UCSD-AML1 (cell line): Measurements from ENCODE around the gene POFUT1.
A peak's percentile ranks its signal among the peaks of the same experiment; 100 is the strongest.
"Not testable (repeated sequence)": the region's sequence is repeated elsewhere in the genome, so short reads cannot be mapped to it uniquely, and the experiment has no call there.

Experiments used
- DNase-seq: peaks from one replicate; lab custom pipeline; 2025; ENCODE audit not compliant: unreplicated experiment; lab: John Stamatoyannopoulos, UW

Gene POFUT1

DNA sequence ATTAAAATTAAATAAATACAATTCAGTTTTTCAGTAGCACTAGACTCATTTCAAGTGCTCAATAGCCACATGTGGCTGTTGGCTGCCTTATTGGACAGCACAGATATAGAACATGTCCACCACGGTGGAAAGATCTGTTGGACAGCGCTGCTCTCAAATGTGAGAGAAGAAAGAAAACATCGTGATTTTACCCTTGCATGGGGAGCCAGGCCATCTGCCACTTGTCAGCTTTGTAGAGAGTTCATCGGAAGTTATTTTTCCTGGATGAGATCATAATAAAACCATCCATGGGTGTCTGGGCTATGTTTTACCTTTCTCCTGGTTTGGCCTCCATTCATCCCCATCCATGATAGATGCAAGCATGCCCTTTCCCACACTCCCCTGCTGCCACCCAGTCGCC lies 63.9 kb downstream of the POFUT1 start:
- DNase-seq = no peak

DNA sequence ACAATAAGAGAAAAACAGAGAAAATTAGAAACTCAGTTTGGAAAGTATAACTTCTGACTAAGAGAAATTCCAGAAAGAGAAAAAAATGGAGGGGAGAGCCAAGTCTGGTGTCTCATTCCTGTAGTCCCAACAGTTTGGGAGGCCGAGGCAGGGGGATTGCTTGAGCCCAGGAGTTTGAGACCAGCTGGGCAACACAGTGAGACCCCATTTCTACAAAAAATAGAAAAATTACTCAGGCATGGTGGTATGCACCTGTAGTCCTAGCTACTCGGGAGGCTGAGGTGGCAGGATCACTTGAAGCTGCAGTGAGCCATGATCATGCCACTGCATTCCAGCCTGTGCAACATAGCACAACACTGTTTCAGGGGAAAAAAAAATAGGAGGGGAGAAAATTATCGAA lies 66.7 kb downstream of the POFUT1 start:
- DNase-seq = no peak

DNA sequence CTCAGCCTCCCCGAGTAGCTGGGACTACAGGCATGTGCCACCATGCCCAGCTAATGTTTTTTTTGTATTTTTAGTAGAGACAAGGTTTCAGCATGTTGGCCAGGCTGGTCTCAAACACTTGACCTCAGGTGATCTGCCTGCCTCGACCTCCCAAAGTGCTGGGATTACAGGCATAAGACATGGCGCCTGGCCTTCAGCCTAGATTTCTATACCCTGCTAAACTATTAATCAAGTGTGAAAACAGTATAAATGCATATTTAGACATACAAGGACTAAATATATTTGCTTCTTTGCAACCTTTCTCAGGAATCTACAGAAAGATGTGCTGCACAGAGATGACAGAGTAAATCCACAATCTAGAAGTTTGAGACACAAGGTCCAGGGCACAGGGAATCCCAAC lies 67.5 kb downstream of the POFUT1 start:
- not testable (repeated sequence) for DNase-seq

DNA sequence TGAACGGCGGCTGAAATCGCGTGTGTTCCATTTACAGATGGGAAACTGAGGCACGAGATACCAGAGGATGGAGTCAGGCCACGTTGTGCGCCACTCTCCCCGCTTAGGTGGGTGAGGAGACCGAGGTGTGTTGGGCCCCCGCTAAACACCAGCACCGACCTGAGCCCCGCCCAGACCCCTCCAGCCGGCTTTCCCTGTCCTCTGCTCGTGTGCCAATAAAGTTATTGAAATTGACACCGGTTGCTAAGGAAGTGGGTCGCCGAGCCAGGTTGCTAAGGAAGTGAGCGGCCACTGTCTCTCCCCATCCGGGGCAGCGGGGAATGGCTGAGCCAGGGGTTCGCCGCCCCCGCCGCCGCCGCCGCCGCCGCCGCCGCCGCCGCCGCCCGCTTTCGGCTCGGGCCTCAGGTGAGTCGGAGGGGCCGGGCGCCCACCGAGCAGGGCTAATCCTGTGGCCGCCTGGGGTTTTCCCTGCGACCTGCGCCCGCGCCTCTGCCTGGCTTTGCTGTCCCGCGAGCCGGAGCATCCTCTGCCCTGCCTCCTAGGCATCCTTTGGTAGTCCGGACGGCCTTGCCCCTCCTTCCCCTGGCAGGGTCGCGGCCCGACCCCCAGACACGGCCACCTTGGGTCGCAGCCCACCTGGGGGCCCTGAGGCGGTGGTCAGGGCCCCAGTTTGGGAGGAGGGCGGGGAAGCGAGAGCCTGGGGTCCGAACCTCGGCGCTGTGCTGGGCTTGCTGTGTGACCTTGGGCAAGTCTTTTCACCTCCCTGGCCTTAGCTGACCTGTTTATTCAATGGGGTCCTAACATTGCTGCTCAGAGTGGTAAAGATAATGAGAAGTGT lies 69.9 kb downstream of the POFUT1 start, which contains the start of gene KIF3B:
TSS of gene KIF3B (plus strand) at position 291 of the 838 bp plus-strand sequence. CDS start 32,127 bp downstream, outside the sequence.
- DNase-seq = peak; percentile 74

DNA sequence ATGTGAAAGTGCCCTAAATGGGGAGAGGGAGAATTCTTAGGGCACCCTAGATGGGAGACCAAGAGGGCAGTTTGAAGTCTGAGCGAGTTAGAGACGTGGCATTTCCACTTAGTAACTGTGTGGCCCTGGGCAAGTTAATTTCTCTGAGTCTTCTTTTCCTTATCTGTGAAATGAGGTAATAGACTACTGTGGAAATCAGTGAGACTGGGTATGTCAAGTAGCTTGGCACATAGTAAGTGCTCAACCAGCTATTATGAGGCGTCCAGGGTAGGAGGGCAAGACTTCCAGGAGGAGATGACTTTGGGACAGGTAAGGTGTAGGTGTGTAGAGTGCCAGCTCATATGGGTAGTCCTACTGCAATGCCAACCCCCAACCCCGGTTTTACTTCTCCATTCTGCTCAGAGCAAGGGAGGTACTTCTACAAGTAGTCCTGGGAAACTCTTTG lies 70.5 kb downstream of the POFUT1 start:
- no peak for DNase-seq

DNA sequence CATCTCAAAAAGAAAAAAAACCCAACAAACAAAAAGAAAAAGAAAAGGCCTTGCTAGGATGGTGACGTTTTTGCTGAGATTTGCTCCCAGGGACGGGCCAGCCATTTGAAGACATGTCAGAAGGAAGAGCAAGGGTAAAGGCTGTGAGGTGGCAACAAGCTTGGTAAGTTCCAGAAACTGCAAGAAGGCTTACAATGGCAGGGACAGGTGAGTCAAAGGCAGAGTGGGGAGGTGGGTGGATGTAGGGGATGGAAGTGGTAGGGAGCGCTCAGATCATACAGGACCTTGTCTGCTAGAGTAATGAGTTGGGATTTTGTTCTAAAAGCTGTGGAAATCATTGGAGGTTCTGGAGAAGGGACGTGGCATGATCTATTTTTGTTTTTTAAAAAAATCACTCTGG lies 74.0 kb downstream of the POFUT1 start:
- no peak for DNase-seq

DNA sequence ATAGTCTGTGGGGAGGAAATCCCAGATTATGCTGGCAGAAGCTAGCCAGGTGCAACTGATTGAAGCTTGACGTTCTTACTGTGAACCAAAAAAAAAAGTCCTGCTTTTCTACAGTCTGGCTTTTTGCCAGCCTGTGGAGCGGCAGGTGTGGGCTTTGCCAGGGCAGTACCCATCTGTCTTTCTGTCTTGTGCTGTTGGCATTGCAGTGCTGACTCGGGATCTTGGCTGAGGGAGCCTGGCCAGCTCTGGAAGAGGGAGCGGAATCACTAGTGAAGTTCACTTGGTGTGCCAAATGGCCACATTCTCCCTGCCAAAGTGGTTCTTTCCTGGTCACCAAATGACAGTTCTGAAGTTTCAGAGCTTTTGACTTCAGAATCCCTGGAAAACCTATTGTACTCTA lies 74.8 kb downstream of the POFUT1 start:
- DNase-seq = no peak

DNA sequence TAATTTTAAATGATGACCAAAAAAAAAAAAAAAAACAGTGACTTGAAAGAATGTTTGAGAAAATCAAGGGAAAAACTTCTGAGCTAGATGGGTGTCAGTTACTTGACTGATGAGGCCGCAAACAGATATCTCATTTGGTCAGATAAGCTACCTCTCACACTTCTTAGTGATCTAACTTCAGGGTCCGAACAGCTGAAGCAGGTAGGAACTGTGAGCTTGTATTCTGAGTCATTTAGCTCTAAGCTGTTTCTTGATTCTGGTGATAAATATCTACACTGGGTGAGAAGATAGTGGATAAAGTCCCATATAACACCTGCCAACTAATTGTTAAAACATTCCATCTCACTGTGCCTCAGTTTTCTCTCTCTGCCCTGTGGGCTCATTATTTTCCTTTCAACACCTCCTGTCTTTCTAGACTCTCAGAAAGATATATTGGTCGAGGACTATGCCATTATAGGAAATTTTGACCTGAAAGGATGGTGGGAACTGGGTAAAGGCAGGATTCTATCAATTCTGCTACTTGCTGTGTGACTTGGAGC lies 77.5 kb downstream of the POFUT1 start:
- DNase-seq = no peak

DNA sequence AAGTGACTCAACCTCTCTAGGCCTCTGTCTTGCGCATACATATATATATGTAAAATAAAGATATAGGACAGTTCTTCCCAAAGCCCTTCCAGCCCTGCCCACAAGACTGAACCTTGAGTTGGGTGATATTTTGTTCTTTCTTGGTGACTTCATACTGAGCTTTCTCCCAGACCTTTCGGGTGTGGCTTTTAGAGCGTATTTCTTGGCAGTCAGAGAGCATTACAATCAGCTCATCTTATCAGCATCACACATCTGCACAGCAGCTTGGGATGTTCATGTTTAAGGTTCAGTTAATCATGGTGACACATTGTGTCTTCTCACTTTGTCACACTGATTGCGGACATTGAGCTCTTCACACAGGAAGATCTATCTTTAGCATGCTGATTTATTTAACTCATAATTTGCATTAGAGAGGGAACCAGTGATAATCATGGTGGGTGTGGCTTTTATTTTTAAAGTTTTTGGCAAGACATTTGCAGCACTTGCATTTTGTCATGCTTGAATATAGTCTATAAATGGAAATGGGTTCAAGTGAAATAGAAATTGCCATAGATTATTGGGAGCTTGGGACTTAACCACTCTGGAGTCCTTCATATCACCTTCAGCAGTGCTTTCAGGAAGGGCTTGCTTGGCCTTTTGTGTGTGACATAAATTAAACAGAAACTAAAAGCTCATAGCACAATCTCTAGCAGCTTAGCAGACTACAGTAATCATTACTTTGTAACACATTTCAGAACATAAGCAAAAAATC lies 78.1 kb downstream of the POFUT1 start:
- DNase-seq = no peak

DNA sequence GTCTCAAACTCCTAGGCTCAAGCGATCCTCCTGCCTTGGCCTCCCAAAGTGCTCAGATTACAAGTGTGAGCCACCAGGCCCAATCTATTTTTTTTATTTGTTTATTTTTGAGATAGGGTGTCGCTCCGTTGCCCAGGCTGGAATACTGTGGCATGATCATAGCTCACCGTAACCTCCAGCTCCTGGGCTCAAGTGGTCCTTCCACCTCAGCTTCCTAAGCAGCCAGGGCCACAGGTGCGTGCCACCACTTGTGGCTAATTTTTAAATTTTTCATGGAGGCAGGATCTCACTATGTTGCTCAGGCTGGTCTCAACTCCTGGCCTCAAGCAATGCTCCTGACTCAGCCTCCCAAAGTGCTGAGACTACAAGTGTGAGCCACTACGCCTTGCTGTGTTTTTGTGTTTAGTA lies 79.6 kb downstream of the POFUT1 start:
- DNase-seq = no peak
